TTC549 (cell line): ENCODE measurements around the gene RNF121.

Source experiments
- FAIRE-seq: peaks from 2 replicates; lab custom pipeline; 2012; peaks lifted over from hg19 to GRCh38; lab: Jason Lieb, UNC

Gene RNF121

GRCh38 chr11:71935338-71935925, 6.6 kb downstream of the RNF121 start:
- no peak for FAIRE-seq

GRCh38 chr11:71936825-71937224, 8.0 kb downstream of the RNF121 start:
- no peak for FAIRE-seq

GRCh38 chr11:71937826-71938225, 9.0 kb downstream of the RNF121 start:
- no peak for FAIRE-seq

GRCh38 chr11:71940561-71941219, 11.8 kb downstream of the RNF121 start:
- FAIRE-seq, result no peak

- no peak for FAIRE-seq
Observed at GRCh38 chr11:71946144-71946571, 17.3 kb downstream of the RNF121 start.

DNA sequence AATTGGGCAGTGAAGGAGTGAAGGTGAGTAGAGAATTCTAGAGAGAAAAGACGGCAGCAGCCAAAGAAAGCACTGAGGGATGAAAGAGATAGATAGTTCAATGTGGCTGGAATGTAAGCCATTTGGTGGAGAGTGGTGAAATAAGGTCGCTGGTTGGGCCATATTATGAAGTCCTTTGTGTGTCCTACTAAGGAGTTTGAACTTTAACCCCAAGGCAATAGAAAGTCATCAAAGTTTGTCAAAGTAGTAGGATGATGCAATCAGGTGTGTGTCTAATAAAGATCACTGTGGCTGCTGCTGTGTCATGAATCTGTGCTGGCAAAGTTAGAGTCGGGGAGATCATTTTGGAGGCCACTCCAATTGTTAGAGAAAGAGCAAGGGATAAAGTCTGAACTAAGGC, 18.7 kb downstream of the RNF121 start:
- FAIRE-seq, result no peak

DNA sequence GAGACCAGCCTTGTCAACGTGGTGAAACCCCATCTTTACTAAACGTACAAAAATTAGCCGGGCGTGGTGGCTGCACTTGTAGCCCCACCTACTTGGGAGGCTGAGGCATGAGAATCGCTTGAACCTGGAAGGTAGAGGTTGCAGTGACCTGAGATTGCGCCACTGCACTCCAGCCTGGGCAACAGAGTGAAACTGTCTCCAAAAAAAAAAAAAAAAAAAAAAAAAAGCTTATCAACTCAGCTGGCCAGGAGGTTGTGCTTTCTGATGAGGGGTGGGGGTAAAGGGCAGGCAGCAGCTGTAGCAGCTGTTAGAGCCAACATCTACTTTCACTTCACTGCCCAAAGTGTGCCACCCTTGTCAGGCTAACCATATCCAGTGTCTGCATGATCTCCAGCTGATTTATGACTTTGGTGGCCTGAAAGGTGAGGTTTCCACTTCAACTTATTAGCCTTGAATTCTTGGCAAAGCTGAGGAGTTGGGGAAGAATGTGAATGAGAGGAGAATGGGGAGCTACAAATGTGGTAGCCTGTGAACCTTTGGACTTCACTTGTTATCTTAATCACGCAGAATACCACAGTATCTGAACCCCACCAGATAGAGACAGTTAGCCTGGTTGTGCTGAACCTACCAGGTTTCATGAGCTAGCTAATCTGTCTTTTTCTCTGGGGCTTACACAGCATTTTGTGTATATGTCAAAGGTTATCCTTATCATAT, 19.6 kb downstream of the RNF121 start:
- FAIRE-seq, result no peak

DNA sequence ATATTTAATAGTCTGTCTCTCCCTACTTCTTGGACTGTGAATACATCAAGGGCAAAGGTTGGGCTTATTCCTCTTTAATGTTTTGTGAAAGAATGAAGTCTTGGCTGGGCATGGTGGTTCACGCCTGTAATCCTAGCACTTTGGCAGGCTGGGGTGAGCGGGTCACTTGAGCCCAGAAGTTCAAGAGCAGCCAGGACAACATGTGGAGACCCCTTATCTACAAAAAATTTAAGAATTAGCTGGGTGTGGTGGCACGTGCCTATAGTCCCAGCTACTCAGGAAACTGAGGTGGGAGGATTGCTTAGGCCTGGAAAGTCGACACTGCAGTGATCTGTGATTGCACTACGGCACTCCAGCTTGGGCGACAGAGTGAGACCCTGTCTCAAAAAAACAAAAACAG, 20.2 kb downstream of the RNF121 start:
- no peak for FAIRE-seq

DNA sequence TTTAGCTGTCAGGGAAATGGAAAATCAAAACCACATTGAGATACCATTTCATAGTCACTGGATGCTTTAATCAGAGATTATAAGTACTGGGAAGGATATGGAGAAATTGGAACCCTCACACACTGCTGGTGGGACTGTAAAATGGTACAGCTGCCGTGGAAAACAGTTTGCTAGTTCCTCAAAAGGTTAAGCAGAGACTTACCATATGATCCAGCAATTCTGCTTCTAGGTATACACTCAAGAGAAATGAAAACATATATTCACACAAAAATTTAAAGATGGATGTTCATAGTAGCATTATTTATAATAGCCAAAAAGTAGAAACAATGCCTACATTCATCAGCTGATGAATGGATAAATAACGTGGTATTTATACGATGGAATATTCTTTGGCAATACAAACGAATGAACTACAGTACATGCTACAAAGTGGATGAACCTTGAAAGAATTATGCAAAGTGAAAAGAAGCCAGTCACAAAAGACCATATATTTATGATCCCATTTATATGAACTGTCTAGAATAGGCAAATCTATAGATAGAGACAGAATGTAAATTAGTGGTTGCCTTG, 23.0 kb downstream of the RNF121 start:
- no peak for FAIRE-seq

DNA sequence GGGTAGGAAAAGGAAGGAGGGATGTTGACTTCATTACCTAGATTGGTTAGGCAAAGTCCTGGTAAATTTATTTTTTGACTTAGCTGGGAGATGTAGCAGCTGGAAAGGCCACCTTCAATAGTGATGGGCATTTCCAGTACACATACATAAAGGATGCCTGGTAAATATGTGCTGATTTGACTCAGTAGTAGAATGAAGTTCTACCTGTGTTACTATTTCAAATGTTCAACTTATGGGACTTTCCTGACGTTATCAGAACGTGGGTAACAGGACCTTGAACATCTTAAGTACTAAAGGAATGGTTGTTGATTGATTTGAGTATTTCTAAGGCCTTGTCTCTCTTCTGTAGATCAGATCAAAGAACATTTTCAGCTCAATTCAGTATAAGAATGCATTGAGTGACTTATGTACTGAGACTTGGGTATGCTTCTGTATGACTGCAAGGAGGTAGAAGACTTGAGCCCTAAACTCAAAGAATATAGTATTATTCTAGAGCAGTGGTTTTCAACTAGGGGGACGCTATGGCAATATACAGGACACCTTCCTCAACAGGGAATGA, 27.1 kb downstream of the RNF121 start:
- no peak for FAIRE-seq

DNA sequence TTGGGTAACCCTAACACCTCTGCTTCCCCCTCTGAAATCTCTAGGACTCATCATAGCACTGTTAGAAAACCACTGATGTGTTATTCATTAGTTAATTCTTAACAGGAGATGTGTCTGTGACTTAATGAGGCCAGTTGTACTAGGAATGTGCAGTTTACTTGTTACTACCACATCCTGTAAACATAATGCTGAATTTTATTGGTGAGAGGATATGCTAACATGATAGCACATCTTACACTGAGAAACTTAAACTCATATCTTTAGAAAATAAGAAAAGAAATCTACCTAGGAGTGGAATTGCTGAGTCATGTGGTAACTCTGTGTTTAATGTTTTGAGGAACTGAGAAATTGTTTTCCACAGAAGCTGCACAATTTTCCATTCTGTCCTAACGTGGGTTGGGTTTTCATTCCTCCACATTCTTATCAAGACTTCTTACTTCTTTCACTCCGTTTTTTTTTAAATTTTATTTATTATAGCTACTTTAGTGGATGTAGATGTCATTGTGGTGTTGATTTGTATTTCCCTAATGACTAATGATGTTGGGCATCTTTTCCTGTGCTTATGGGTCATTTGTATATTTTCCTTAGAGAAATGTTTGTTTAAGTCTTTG, 33.7 kb downstream of the RNF121 start:
- no peak for FAIRE-seq

DNA sequence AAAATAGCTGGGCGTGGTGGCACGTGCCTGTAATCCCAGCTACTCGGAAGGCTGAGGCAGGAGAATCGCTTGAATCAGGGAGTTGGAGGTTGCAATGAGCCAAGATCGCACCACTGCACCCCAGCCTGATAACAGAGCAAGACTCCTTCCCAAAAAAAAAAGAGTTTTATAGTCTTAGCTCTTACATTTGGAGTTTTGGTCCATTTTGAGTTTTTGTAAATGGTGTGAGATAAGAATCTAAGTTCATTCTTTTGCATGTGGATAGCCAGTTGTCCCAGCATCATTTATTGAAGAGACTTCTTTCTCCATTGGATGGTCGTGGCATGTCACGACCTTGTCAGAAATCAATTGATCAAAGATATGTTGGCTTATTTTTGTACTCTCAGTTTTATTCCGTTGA, 34.6 kb downstream of the RNF121 start:
- no peak for FAIRE-seq

GRCh38 chr11:71964641-71965040, 35.8 kb downstream of the RNF121 start:
- FAIRE-seq, result no peak

DNA sequence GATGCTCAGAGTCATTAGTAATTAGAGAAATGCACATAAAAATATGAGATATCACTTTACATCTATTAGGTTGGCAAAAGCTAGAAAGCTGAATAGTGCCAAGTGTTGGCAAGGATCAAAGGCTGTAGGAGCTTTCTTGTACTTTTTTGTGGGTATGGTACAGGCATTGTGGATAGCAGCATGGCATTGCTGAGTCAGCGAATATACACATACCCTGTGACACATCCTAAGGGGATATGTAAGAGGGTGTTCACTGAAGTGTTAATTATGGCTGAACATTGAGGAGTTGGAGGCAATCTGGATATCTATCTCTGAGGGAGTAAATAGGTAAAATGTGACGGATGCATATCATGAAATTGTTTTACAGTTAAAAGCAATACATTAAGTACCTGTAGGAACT, 42.8 kb downstream of the RNF121 start:
- FAIRE-seq, result no peak

DNA sequence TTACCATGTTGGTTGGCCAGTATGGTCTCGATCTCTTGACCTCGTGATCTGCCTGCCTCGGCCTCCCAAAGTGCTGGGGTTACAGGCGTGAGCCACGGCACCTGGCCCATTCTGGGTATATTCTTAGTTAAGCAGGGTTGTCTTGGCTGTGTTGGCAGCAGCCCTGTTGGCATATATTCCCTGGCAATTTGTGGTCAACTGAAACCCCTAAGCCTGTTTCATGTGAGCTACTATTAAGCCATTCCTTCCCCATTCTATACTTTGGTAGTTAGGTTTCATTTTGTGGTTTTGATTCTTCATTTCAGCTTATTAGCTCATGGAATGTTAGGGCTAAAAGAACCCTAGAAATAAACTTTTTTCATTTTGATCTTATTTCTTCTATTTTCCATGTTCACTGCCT, 47.7 kb downstream of the RNF121 start:
- no peak for FAIRE-seq

GRCh38 chr11:71977090-71977489, 48.2 kb downstream of the RNF121 start:
- no peak for FAIRE-seq

GRCh38 chr11:71977743-71978418, 49.0 kb downstream of the RNF121 start:
- peak; percentile 36 for FAIRE-seq

DNA sequence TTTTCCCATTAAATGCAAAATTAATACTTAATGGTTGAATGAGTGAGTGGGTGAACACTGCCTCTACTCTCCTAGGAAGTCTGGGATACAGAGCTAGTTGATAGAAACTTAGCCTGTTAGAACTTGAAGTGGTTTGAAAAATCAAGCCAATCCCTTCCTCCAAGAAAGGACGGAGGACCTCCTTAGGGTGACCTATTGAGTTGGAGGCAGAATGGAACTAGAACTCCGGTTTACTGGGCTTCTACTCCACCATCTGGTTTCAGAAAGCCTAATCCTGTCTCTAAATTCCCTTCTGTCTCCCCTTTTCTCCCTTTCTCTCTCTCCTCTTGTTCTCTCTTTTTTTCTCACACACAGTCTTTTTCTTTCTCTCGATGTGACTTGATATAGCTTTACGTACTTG, 50.2 kb downstream of the RNF121 start:
- FAIRE-seq, result no peak

GRCh38 chr11:71979602-71980001, 50.8 kb downstream of the RNF121 start:
- no peak for FAIRE-seq

- FAIRE-seq, result no peak
Observed at GRCh38 chr11:71986131-71986530, 57.3 kb downstream of the RNF121 start.

- FAIRE-seq, result no peak
Observed at GRCh38 chr11:71987521-71987920, 58.7 kb downstream of the RNF121 start.

DNA sequence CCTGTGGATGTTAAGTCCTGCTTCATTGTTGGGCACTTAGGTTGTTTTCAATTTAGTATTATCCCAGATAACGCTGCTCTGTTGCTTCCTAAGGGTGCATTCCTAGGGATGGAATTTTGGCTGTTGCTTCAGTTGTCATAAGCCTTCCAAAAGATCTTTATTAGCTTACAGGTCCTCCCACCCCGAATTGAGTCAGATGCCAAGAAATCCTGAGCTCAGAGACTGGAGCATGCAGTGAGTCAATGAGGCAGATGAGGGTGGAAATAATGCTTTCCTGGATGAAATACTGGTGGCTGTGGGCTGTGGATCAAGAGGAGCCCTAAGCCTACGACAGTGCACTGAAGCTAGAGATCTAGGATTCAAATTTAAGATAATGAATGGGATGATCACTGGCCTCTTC, 59.2 kb downstream of the RNF121 start:
- FAIRE-seq, result no peak
